ENCODE data around the gene KLHL42.
A peak's percentile ranks its signal among the peaks of the same experiment; 100 is the strongest.
"Not testable (repeated sequence)": the region's sequence is repeated elsewhere in the genome, so short reads cannot be mapped to it uniquely, and the experiment has no call there.

Gene KLHL42

DNA sequence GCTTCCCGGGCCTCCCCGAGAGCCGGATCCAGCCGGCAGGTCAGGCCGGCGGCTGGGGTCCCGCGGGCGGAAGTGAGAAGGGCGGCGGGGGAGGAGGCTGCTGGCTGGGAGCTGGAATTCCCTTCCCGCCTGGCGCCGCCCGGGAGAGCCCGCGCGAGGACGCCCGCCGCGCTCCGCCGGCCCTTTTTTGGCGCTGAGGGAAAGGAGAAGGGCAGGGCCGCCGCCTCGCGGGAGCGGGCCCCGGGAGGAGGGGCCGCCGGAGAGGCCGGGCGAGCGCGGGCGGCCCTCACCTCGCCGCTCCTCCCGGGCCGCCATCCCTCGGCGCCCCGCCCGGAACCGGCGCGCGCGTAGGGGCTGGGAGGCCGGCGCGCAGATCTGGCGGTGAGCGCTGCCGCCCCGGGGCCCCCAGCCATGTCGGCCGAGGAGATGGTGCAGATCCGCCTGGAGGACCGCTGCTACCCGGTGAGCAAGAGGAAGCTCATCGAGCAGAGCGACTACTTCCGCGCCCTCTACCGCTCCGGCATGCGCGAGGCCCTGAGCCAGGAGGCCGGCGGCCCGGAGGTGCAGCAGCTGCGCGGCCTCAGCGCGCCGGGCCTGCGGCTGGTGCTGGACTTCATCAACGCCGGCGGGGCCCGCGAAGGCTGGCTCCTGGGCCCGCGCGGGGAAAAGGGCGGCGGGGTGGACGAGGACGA is at the start of gene KLHL42, which contains the start of gene MANSC4:
Gene KLHL42 (plus strand): TSS at position 314 of the 692 bp plus-strand sequence. CDS start 98 bp downstream, at position 412.
Gene MANSC4 (minus strand): TSS at position 317 of the 692 bp plus-strand sequence. CDS start 8,960 bp downstream, outside the sequence.
- in situ Hi-C loops (cut with HindIII; ENCODE audit: low sequenced_read_pairs): no loop called here
- TF ChIP-seq, protein P1, sequence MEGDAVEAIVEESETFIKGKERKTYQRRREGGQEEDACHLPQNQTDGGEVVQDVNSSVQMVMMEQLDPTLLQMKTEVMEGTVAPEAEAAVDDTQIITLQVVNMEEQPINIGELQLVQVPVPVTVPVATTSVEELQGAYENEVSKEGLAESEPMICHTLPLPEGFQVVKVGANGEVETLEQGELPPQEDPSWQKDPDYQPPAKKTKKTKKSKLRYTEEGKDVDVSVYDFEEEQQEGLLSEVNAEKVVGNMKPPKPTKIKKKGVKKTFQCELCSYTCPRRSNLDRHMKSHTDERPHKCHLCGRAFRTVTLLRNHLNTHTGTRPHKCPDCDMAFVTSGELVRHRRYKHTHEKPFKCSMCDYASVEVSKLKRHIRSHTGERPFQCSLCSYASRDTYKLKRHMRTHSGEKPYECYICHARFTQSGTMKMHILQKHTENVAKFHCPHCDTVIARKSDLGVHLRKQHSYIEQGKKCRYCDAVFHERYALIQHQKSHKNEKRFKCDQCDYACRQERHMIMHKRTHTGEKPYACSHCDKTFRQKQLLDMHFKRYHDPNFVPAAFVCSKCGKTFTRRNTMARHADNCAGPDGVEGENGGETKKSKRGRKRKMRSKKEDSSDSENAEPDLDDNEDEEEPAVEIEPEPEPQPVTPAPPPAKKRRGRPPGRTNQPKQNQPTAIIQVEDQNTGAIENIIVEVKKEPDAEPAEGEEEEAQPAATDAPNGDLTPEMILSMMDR (IDR thresholded peaks at IDR 0.05; ENCODE audit: low read depth, low read length, missing control alignments): no peak
- peak; percentile 19 for DNase-seq (ENCODE audit: low read depth)
- H3K4me3 ChIP-seq (ENCODE audit: low read depth, low read length): peak within 1 kb of the TSS; percentile 68

DNA sequence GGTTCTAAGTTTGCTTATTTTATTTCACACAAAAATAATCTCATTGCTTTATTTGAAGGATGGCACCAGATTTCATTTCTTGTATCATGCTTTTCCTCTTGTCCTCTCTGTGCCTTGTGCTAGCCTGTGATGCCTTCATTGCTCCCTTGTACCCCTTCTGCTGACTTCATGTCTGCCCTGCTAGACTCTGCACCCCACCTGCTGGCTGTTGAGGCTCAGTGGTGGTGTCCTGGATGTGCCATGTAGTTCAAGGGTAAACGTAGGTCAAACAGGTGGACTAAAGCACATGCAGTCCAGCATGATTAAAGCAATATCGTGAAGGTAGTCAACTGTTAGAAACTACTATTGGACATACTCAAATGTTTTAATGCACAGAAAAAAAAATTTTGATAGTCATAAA is 47.8 kb upstream of the KLHL42 start:
- TF ChIP-seq, protein P1 (IDR thresholded peaks at IDR 0.05; ENCODE audit: low read depth, low read length, missing control alignments): peak; percentile 47
- no peak for DNase-seq (ENCODE audit: low read depth)
- in situ Hi-C loops (cut with HindIII; ENCODE audit: low sequenced_read_pairs): no loop called here
- H3K4me3 ChIP-seq (ENCODE audit: low read depth, low read length): no peak overlapping the region

DNA sequence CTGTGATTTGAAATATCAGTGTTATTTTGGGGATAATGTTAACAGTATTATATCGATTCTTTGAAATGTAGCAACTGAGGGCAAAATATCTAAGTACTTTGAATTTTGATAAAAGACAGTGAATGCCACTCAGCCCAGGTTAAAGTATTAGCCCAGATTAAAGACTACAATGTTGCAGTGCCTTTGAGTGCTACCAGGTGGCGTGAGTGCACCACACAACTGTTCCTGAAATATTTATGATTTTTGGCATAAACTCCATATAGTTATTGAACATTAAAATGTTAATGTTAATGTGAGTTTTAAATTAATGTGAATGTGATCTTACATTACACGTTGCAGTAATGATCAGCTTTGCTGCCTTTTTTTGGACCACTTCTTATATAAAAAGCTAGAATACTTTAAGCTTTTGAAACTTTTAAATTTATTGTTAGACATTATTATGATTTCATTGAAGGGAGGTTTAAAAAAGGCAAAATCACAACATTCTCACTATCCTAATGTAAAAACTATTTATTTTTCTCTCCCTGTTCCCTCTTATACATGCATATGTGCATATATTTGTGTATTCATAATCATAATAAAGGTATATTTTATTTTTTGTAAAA is 46.9 kb upstream of the KLHL42 start:
- H3K4me3 ChIP-seq (ENCODE audit: low read depth, low read length): no peak overlapping the region
- TF ChIP-seq, protein P1 (IDR thresholded peaks at IDR 0.05; ENCODE audit: low read depth, low read length, missing control alignments): peak; percentile 88
- peak; percentile 15 for DNase-seq (ENCODE audit: low read depth)
- in situ Hi-C loops (cut with HindIII; ENCODE audit: low sequenced_read_pairs): no loop called here

- TF ChIP-seq, protein P1 (IDR thresholded peaks at IDR 0.05; ENCODE audit: low read depth, low read length, missing control alignments): no peak
- in situ Hi-C loops (cut with HindIII; ENCODE audit: low sequenced_read_pairs): no loop called here
- H3K4me3 ChIP-seq (ENCODE audit: low read depth, low read length): no peak overlapping the region
- no peak for DNase-seq (ENCODE audit: low read depth)
Observed at GRCh38 chr12:27733791-27734190, 46.2 kb upstream of the KLHL42 start.

- DNase-seq (ENCODE audit: low read depth); H3K4me3 ChIP-seq (ENCODE audit: low read depth, low read length); in situ Hi-C loops (cut with HindIII; ENCODE audit: low sequenced_read_pairs): not testable (repeated sequence)
Observed at GRCh38 chr12:27734321-27734720, 45.7 kb upstream of the KLHL42 start.

DNA sequence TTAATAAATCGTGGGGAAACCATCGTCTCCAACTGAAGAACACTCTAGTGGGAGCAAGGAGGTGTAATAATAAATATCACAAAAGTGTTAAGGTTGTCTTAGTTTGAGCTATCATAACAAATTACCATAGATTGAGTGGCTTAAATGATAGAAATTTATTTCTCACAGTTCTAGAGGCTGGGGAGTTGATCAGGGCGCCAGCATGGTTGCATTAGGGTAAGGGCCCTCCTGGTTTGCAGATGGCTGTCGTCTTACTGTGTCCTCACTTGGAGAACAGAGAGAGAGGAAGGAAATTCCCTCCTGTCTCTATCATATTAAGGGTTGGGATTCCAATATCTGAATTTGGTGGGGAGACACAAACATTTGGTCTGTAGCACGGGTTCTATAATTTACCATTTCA is 36.4 kb upstream of the KLHL42 start:
- H3K4me3 ChIP-seq (ENCODE audit: low read depth, low read length): no peak overlapping the region
- DNase-seq (ENCODE audit: low read depth): no peak
- TF ChIP-seq, protein P1 (IDR thresholded peaks at IDR 0.05; ENCODE audit: low read depth, low read length, missing control alignments): no peak
- in situ Hi-C loops (cut with HindIII; ENCODE audit: low sequenced_read_pairs): no loop called here

DNA sequence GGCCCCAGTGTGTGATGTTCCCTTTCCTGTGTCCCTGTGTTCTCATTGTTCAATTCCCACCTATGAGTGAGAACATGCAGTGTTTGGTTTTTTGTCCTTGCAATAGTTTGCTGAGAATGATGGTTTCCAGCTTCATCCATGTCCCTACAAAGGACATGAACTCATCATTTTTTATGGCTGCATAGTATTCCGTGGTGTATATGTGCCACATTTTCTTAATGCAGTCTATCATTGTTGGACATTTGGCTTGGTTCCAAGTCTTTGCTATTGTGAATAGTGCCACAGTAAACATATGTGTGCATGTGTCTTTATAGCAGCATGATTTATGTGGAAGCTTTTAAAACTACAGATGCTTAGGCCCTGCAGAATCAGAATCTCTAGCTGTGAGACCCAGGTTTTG is 34.3 kb upstream of the KLHL42 start:
- in situ Hi-C loops (cut with HindIII; ENCODE audit: low sequenced_read_pairs): not testable (repeated sequence)

More for the DNA sequence above, 34.3 kb upstream of the KLHL42 start:
- not testable (repeated sequence) for DNase-seq (ENCODE audit: low read depth); H3K4me3 ChIP-seq (ENCODE audit: low read depth, low read length)

All from astrocyte of the cerebellum (primary cell).